HG03159 (cell line): ENCODE data around the gene ATCAY.
"Not testable (repeated sequence)": the region's sequence is repeated elsewhere in the genome, so short reads cannot be mapped to it uniquely, and the experiment has no call there.

Experiments
- ATAC-seq: cut with Tn5 transposase; IDR thresholded peaks from one replicate; pipeline ENCODE4 v1.9.1; 2021; ENCODE audit warnings: mild to moderate bottlenecking, moderate library complexity; ENCODE audit not compliant: unreplicated experiment

Gene ATCAY

DNA sequence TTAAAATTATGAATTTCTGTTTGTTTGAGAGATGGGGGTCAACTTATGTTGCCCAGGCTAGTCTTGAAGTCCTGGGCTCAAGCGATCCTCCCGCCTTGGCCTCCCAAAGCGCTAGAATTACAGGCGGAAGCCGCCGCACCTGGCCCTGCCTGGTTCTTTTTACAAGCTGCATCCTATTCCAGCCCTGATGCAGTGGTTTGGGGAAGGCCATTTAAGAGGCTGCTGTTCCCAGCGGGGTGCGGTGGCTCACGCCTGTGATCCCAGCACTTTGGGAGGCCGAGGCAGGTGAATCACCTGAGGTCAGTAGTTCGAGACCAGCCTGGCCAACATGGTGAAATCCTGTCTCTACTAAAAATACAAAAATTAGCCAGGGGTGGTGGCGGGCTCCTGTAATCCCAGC lies 87.5 kb downstream of the ATCAY start:
- not testable (repeated sequence) for ATAC-seq

DNA sequence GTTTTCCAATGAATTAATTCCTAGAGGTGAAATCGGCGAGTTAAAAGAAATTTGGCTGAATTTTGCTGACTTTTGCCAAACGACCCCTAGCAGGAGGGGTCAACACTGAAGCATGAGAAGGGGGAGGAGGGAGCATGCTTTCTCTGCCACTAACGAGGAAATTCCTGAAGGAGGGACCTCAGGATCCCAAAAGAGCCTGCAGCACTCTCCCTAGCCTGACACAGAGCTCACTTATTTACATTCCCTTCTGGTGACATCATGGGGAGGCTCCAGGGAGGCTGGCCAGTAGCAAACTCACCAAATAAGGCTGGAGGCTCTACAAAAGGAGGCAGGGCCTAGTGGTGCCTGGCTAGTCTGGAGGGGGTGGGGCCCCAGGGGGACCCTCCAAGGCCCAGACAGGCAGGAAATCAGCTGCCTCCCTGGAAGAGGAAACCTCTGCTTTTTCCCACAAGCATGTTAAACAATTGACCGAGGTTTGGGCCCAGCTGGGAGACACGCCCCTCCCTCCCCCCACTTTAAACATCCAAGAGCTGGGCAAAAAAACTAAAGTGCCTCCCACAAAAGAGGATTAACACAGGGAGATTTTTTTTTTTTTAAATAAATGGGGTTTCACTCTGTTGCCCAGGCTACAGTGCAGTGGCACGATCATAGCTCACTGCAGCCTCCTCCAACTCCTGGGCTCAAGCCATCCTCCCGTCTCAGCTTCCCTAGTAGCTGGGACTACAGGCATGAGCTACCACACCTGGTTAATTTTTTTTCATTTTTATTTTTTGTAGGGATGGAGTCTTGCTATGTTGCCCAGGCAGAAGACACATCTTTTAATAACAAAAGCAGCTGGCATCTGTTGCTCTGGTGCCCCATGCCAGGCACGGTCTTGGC lies 88.3 kb downstream of the ATCAY start:
- no peak for ATAC-seq

DNA sequence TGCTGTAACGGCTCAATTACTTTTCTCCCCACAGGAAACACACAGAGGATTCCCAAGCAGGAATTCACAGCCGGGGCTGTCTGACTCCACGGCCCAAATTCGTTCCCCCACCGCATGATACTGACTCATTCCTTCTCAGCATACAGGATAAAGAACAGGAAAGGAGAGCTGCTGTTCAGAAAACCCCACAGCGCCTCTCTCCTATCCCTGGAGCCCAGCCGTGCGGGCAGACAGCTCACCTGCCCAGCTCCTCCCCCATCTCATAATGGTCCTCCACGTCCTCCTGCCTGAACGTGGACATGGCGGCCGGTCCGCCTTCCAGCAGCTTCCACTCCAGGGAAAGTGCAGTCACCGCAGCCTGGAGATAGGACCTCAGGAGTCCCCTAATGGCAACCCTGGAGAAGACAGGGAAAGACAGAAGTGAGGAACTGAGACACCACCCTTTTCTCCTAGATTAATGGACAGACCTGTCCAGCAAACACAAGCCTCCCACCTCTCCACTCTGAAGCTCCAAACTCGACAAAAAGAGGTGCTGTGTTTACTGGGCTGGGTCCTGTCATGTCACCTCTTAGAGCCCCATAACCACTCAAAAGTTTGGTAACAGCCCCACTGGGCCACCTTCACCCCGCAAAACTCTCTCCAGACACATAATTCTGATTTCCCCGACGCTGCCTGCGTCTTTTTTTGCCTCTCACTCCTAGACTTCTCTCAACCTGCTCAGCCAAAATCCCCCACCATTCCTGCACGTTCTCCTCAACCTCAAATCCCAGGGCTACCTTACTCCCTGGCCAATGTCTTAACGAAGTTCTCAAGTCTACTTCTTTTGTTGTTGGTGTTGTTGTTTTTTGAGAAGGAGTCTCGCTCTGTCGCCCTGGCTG lies 89.2 kb downstream of the ATCAY start:
- ATAC-seq = no peak

DNA sequence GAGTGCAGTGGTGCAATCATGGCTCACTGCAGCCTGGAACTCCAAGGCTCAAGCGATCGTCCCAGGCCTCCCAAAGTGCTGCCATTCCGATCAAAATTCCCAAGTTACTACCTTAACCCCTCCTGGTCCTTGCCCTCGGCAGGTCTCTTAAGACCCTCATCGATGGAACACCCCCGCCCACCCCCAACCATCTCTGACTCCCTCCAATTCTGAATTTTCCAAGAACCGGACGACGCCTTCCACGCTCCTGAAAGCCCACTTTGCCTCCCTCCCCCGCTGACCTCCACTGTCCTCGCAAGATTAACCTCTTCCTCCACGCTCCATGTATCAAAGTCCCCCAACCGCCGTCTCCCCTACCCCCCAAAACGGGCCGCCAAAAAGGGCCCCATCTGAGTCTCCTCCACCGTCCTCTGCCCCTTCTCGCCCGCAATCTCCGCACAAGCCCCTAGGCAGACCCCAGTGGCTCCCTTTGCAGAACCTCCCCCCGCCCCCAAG lies 89.9 kb downstream of the ATCAY start:
- no peak for ATAC-seq

DNA sequence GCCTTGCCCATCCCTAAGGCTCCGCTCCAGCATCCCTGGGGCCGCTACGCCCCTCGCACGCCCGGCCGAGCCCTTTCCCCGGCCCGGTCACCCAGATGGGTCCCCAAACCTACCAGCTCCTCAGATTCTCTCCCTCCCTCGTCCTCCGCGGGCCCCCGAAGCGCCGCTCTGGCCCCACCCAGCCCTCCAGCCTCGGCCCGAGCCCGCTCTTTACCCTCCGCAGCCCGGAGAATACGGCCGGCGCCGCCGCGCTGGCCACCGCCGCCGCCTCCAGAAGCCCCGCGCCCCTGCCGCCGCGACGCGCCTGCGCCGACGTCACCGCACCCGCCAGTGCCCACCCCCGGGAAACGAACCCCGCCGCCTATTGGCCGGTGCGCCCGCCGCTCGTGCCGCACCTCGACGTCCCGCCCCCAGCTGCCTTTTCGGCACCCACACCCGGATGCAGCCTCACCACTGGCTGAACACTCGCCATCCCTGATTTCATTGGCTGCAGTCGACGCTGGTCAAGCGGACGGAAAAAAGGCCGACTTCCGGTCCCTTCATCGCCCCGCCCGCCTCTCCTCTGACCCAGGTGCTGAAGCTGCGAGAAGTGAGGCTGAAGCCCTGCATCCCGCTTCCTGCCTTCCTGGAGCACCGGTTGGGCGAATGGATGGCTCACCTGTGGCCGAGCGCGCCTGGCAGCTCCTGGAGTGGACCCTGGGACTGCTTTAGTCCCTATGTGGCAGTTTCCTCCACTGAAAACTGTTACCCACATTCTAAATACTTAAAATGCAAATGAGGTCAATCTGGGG lies 90.5 kb downstream of the ATCAY start, which contains the start of gene DAPK3:
TSS of gene DAPK3 (minus strand) at position 292 of the 791 bp plus-strand sequence. CDS start 1,364 bp downstream, outside the sequence.
- peak; percentile 91 for ATAC-seq

DNA sequence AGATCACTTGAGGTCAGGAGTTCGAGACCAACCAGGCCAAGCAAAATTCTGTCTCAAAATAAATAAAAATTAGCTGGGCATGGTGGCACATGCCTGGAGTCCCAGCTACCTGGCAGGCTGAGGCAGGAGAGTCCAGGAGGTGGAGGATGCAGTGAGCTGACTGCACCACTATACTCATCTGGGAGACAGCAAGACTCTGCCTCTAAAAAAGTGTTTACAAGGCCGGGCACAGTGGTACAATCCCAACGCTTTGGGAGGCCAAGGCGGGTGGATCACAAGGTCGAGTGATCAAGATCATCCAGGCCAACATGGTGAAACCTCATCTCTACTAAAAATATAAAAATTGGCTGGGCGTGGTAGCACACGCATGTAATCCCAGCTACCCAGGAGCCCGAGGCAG lies 94.7 kb downstream of the ATCAY start:
- ATAC-seq = no peak

DNA sequence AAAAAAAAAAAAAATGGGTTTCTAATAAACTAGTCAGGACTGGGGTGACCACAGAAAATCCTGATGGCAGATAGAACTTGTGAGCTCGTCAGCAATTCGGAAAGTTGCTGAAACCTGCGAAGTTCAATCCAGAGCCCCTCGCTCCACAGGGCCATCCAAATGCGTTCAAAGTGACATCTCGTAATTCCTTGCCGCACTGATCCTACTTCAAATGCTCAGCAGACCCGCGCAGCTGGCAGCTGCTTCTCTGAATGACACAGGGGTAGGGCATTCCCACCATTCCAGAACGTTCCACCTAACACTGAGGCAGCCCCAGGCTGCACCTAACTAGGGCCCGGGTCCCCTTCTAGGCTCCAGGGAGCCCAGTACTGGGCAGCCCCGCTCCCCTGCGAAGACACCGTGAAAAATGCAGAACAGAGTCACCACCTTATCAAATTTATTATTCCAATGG lies 95.2 kb downstream of the ATCAY start:
- ATAC-seq = no peak

DNA sequence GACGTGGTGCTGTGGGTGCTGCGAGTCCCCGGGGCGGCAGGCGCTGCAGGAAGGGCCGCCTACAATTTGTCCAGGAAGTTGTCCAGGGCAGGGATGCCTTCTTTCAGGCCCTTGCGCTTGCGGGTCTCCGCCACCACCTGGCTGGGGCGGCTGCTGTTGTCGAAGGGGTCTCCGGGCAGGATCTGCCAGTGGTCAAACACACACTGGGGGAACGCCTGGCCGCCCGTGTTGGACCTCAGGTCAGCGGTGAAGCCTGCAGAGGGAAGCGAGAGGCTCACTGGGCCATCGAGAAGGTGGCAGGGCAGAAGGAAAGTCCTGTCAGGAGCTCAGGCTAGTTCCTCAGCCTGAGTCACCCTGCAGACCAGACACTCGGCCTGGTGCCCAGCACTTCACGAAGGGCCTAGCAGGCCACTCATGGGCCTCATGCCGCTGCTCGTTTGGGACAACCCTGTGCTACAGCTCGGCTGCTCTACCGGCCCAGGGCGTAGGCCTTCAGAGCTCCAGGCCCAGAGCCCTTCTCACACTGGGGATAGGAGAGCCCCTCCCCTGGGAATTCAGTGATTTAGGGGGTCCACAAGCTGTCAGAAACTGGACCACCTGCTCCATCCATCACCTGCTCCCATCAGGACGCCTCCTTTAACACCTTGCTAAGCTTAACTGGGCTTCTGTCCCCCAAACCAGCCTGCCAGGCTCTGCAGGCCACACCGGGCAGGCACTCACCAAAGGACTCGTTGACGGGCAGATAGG lies 96.2 kb downstream of the ATCAY start:
- no peak for ATAC-seq
